ENCODE data around the gene TMEM269. TPM values are rescaled to one million over a fixed set of nuclear protein-coding genes. Genes with fewer than 3 reads are reported as not detected.
"Not testable (repeated sequence)": the region's sequence is repeated elsewhere in the genome, so short reads cannot be mapped to it uniquely, and the experiment has no call there.

The TMEM269 gene
- total RNA-seq, 1 donor from 2014 or later: not detected

DNA sequence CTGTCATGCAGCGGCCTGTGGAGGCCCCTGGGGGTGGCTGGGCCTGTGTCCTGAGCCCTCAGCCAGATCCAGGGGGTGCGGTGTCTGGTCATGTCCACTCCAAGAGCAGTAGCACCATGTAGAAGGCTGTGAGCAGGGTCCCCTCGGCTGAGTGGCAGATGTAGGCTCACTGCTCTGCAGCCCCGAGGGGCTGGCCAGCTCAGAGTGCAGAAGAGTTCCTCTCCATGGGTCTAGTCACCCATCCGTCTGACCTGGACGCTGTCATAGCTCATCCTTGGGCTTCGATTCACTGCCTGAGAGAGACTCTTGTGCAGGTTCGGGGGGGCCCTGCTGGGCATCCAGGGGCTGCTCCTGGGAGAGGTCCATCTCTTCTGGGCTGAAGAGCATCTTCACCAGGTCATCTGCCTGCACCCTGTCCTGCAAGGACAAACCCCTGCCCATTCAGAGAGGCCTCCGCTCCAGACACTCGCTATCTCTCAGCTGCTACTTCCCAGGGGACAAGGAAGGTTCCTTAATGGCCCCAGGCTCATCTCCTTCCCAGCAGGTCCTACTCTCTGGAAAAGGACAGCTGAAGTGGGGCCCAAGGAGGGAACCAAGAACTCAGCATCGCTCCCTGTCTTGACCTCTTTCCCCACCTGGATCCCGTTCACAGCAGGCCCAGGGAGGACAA is 38.2 kb upstream of the TMEM269 start:
- no peak for ATAC-seq (ENCODE audit: poor library complexity)
- no peak for DNase-seq
- intact Hi-C loops (cut with DNase I): loop anchor here (5.0 kb wide), 1 partner anchor 169 kb away; no protein-coding TSS in a partner anchor

DNA sequence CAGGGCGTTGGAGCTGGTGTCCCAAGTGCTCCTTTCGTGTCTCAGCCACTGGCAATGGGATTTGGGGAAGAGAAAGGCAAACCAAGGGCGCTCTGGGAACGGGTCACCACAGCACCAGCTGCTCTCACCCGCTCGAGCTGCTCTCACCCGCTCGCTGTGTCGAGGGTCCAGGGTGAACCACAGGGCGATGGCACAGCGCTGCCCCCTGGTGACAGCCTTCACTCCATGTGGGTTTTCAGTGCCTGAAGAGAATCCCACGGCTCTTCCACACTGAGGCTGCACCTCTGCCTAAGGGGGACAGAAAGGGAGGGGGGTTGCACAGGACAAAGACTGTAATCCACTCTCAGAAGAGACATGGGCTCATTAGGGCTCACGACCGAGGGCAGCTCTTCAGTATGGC is 37.7 kb upstream of the TMEM269 start:
- peak; percentile 72 for DNase-seq

DNA sequence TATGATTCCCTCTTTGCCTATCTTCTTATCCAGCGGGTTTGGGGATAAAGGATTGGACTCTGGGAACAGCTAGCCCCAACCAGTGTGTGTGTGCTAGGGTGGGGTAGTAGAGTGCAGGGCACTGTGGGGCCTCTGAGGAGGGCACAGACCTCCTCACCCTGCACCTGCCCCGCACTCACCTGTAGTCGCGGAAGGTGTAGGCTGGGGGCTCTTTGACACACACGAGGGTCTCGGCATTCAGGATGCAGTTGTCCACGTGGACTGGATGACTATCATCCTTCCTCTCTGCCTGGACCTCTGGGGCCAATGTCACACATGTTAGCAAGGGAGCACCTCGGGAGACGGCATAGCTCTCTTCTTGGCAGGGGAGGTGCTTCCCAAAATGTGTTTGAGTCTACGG is 36.8 kb upstream of the TMEM269 start:
- no peak for ATAC-seq (ENCODE audit: poor library complexity)
- intact Hi-C loops (cut with DNase I): loop anchor here (5.0 kb wide), 1 partner anchor 171 kb away; no protein-coding TSS in a partner anchor
- no peak for DNase-seq

More for the DNA sequence above, 37.7 kb upstream of the TMEM269 start:
- intact Hi-C loops (cut with DNase I): loop anchor here (5.0 kb wide), 1 partner anchor 170 kb away; no protein-coding TSS in a partner anchor
- peak; percentile 77 for ATAC-seq (ENCODE audit: poor library complexity)

DNA sequence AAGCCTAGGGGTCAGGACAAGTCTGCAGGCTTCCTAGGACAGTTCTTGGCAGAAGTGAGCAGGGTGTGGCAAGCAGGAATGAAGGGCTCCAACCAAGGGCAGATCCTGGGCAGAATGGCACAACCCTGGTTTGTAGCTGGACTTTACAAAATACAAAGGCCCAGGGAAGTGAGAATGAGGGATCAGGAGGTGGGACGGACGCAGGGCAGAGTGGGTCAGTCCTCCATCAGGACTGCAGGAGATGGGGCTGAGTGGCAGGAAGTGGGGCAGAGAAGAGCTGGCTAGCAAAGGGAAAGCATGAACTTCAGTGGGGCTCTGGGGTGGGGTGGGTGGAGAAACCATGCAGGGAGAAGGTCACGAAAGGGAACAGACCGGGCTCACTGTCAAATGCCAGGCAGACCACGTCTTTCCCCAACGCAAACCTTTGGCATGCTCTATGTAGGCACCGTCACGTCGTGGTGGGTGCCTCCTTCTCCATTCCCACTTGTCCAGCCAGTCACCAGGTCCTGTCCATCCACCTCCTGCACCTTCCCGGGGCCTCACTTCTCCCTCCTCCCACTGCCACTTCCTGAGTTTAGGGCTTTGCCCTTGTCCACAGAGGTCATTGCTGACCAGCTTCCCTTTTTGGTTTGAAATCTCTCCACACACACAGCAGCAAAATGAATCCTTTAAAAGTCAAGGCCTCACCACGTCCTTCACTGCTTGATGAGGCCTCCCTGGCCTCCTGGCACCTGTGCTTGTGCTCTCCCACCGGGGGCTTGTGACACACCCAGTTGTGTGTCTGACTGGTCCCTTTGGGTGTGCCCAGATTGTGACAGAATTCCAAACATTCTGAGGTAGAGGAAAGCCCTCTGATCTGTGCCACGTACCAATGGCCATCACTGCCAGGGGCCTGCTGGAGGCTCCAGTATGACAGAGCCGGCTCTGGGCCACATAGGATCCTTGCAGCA is 36.1 kb upstream of the TMEM269 start:
- DNase-seq: no peak
- no peak for ATAC-seq (ENCODE audit: poor library complexity)
- intact Hi-C loops (cut with DNase I): loop anchor here (5.0 kb wide), 1 partner anchor 171 kb away; no protein-coding TSS in a partner anchor

DNA sequence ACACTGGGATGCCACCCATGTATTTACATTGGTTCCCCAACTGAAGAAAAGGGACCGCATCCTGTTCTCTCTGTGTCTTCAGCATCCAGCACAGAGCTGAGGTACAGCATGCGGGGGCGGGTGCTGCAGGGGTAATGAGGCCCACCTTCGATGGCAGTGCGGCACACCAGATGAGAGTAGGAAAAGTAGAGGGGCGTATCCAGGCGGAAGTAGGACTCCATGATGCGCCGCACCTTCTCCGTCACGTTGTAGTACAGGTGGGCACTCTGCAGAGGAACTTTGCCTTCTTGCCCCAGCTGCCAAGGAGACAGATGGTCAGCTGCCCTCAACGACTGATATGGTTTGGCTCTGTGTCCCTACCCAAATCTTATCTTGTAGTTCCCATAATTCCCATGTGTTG is 34.8 kb upstream of the TMEM269 start:
- intact Hi-C loops (cut with DNase I): no loop called here
- no peak for DNase-seq
- ATAC-seq (ENCODE audit: poor library complexity): no peak

DNA sequence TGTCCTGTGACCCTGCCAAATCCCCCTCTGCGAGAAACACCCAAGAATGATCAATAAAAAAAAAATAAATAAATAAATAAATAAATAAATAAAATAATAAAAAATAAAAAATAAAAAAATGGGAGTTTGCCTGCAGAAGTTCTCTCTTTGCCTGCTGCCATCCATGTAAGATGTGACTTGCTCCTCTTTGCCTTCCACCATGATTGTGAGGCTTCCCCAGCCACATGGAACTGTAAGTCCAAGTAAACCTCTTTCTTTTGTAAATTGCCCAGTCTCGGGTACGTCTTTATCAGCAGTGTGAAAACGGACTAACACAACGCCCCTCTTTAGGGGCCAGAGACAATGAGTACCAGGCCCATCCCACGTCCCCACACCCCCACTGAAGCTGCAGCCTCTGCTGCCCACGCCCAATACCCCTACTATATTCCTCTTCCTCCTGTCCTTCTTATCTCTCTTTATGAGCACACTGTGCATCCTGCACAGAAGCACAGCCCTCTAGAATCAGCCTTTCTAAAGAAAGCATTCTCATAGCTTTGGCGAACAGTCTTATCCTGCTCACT is 33.2 kb upstream of the TMEM269 start:
- DNase-seq; intact Hi-C loops (cut with DNase I); ATAC-seq (ENCODE audit: poor library complexity): not testable (repeated sequence)

DNA sequence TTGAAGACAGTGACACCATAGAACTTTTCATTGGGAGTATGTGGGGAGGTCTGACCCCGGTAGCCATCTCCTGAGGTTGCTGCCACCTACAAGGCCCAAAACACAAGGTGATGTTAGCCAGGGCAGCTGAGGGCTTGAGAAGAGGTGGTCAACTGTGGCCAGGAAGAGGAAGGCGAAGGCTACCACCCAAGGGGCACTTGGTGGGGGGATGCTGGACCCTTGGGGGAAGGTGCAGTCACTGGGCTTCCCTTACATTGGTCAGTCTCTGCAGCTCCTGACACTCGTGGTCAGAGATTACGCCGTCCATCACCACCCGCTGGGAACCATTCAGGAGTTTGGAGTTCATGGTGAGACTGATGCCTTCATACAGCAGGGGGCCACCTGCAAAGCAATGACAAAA is 32.5 kb upstream of the TMEM269 start:
- intact Hi-C loops (cut with DNase I): no loop called here
- DNase-seq (no peak), ATAC-seq (ENCODE audit: poor library complexity) (no peak)

DNA sequence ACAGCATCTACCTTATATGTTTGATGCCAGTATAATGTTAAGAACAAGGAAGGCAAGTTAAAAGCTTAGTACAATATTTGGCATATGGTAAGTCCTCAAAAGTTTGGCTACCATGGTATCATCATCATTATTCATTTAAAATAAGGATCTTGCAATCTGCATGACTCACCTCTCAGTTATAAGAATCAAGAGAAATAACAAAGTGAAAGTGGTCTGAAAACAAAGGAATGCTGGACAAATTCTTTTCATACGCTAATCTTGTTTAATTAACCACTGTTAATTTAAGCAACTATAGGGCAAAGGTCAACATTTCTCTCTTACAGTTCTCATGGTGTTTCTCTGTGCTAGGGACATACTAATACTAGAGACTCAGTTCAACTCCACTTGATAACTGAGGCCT is 31.7 kb upstream of the TMEM269 start:
- DNase-seq (no peak), ATAC-seq (ENCODE audit: poor library complexity) (no peak)
- intact Hi-C loops (cut with DNase I): no loop called here

DNA sequence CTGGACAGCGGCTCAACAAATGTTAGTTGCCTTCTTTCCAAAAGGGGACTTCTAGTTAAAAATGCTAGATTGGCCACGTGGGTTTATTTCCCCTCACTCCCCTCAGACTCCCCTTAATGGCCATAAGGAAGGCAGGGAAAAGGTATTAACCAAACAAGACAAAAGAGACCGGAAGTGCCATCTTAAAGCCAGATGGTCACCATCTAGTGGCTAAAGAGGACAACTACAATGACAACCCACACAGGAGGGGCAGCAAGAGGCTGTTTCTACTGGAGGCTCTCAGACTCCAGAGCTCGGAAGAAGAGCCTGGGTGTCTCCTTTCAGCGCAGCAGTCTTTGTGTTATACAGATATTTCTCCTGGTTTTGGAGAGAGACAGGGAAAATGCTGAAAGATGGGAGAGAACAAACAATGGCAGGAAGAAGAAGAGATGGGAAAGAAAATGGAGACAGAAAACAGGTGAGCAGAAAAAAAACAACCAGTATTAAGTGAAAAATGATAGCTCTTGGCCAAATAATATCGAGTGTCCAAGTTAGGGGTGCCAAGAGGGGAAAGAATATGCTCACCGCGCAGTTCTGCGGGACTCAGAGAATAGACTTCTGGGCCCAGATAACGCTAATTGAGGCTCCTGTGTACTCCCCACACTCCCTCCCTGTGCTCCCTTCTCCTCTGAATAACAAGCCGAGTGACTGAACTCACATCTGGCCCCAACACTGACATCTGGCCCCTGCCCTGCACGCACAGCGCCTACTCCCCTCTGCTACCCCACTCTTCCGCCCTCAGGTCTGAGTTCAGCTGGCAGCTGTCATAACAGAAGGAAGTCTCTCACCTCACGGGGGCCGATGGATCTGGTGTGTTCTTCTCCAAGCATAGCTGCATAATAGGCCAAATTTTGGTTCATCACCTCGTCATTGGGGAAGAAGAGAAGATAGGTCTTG is 27.6 kb upstream of the TMEM269 start:
- DNase-seq: no peak
- intact Hi-C loops (cut with DNase I): no loop called here
- peak; percentile 52 for ATAC-seq (ENCODE audit: poor library complexity)

DNA sequence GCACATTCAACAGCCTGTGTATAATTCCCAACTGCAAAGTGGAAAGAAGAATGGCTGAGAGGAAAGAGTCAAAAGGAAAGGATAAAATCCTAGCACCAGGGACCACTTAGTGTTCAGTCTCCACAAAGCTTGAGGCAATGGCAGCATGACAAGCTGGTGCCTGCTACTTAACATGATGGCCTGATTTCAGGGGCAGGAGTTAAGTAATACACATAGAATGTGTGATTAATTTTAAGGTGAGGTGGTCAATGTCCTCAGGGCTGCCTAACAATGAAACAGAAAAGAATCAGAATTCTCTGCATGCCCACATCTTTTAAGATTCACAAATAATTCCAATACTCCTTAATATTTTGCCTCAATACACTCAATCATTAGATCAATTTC is 26.9 kb upstream of the TMEM269 start:
- DNase-seq (no peak), ATAC-seq (ENCODE audit: poor library complexity) (no peak)
- intact Hi-C loops (cut with DNase I): no loop called here

DNA sequence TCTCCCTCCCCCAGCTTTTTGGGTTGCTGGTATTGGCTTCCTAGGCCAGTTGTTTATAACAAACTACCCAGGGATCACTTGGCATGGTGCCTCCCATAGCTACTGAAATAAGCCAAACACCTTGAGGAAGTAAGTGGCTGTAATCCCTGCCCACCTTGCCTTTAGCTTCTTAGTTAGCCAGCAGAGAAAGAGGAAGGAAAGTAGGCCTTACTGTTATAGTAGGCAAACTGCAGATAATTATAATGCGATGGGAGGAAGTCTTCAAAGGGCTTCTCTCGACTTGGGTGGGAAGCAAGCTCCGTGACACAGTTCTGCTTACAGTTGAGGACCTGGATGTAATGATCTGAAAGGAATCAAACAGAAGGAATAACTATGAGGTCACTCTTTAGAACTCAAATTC is 26.1 kb upstream of the TMEM269 start:
- no peak for ATAC-seq (ENCODE audit: poor library complexity)
- intact Hi-C loops (cut with DNase I): no loop called here
- no peak for DNase-seq

DNA sequence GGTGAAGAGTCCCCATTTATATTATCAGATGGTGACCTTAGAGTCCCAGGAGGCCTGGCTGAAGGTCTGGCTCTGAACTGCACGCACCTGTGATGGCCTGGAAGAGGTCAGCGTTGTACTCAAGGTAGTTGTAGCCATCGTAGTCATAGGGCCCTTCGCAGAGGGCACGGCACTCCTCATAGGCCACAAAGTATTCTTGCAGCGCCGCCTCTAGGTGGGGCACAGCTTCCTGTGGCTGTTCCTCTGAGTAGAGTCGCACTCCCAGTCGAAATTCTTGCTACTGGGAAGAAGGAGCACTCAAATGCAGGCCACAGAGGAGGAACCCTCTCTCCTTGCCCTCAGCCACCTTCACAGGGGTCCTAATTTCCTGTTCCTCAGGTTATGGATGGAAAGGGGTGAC is 25.7 kb upstream of the TMEM269 start:
- intact Hi-C loops (cut with DNase I): no loop called here
- no peak for DNase-seq
- ATAC-seq (ENCODE audit: poor library complexity): no peak

DNA sequence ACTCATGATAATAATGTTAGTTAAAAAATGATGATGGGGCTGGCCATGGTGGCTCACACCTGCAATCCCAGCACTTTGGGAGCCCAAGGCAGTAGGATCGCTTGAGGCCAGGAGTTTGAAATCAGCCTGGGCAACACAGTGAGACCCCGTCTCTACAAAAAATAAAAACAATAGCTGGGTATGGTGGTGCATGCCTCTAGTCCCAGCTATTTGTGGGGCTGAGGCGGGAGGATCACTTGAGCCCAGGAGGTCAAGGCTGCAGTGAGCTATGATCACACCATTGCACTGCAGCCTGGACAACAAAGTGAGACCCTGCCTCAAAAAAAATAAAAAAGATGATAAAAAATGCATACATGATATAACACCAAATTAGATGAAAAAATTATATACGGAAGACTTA is 23.2 kb upstream of the TMEM269 start:
- no peak for ATAC-seq (ENCODE audit: poor library complexity)
- DNase-seq: no peak
- intact Hi-C loops (cut with DNase I): no loop called here

DNA sequence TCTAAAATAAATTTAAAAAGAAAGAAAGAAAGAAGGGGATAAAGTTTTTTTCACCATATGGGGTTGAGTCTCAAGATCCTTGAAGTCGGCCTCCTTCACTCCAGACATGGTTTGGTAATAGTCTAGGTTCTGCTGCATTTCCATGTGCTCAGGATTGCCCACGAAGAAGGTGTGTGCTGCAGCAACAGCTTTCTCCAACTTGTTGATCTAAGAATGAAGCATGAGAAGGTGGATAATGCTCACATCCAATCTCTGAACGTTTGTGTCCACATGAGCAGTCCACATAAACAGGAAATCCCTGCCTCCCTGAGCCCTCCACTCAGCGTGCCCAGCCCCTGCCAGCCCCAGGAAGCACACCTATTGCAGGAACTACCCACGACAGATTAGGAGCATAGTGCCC is 22.5 kb upstream of the TMEM269 start:
- intact Hi-C loops (cut with DNase I): no loop called here
- no peak for ATAC-seq (ENCODE audit: poor library complexity)
- DNase-seq: no peak

DNA sequence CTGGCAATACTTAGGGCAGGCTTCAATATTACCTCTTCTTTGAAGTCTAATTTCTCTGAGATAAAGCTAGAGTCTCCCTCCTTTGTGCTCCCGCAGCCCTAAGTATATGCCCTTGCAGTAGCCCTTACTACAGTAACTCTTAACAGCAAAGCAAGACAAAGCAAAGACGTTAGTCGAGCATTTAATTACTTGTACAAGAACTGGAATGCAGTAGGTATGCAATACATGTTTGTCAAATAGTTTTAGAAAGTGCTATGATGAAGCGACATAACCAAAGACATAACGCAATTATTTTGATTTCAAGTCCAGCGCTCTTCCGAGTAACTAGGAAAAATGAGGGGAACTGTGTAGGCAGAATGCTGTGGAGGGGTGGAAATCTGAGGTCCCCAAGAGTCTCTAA is 19.5 kb upstream of the TMEM269 start:
- ATAC-seq (ENCODE audit: poor library complexity): no peak
- DNase-seq: no peak
- intact Hi-C loops (cut with DNase I): no loop called here

DNA sequence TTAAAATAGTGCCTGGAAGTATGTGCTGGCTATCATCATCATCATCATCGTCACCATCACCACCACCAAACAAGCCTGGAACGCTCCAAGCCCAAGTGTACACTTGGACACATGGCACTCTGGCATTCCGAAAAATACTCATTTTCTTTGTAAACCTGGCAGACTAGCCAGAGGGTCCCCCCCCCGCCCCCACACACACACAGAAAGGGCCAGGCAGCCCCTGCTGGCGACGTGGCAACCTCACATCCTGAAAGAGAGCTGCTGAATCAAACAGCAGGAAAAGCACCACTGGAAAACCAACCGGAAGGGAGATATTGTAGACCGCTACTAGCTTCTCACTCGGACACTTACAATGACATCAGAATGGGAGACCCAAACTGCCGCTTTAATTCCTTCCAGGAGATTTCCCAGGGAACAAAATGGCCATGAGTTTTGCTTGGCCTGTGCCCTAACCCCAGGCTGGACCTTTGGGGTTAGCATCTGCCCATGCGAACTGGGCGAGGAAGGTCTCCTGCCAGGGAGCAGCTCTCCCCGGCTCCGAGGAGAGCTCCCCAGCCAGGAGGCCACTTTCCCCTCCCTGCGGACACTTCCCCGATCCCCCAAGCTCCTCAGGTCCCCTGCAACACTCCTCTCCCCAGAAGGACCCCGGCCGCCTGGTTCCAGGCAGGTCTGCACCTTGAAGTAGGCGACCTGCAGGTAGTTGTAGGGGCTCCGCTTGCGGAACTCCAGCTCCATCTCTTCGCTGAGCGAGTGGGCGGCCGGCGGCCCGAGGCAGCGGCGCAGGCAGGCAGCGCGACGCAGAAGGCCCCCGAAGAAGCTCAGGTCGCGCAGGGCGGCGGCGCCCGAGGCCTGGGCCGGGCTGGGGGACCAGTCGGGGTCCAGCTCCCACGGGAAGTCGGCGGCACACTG is 18.7 kb upstream of the TMEM269 start:
- DNase-seq (peak; percentile 64), ATAC-seq (ENCODE audit: poor library complexity) (peak; percentile 22)
- intact Hi-C loops (cut with DNase I): no loop called here

DNA sequence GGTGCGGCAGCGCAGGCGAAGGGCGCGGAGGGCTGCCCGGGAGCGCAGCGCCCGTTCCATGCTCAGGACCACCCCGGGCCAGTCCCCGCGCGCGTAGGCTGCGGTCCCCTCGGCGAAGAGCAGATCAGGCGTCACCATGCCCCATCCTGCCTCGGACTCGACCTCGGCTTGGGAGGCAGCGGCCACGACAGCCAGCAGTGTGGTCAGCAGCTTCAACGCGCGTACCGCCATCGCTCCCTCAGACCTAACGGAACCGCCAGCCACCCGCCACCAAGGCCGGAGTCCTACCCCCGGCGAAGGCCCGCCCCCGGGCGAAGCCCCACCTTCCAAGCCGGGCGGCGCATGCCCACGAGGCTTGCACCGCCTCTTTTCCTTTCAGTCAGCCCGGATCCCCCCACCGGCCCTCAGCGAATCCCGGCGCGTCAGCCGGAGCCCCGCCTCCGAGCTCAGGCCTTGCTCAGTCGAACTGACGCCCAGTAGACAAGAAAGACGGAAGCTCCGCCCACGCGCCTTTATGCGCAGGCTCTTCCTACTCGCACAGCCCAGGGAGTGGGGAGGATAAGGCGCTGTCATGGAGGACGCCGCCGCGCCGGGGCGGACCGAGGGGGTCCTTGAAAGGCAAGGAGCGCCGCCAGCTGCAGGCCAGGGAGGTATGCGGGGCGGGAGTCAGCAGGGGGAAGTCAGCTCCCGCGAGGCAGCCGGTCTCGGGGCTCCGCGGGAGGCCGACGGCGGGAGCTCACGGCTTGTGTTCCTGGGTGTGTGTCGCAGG is 17.9 kb upstream of the TMEM269 start, which contains the start of the genes C1orf50 and P3H1:
TSS of gene C1orf50 (plus strand) at position 509 of the 769 bp plus-strand sequence. CDS start at position 572, 63 bp downstream.
TSS of gene P3H1 (minus strand) at position 288 of the 769 bp plus-strand sequence. CDS start at position 231, 57 bp downstream.
- DNase-seq: peak; percentile 100
- intact Hi-C loops (cut with DNase I): no loop called here
- peak; percentile 96 for ATAC-seq (ENCODE audit: poor library complexity)
